Thyroid gland (tissue), 4 donors: ENCODE results near the gene DDX49.

Experiments used
- CTCF ChIP-seq, 6 experiments: fragments of 200-600 bp in 3 of 6; fragments of 450-650 bp in 3 of 6; sonication (generic) in 3 of 6; IDR thresholded peaks; one replicate each; pipeline ENCODE4 v1.5.1; 2016 to 2019; ENCODE audit warnings: antibody characterized with exemption in 6 of 6, mild to moderate bottlenecking in 2 of 6, inconsistent platforms in 1 of 6, moderate library complexity in 1 of 6
- POLR2A ChIP-seq, 2 donors: fragments of 450-650 bp; IDR thresholded peaks; one replicate each; pipeline ENCODE4 v1.6.1; 2017; ENCODE audit warnings: antibody characterized with exemption in 2 of 2, mild to moderate bottlenecking in 2 of 2, moderate library complexity in 1 of 2

GRCh38 chr19:18939163-18939562 lies 19.6 kb downstream of the DDX49 start:
- no peak for TF ChIP-seq POLR2A (IDR thresholded peaks at IDR 0.05)
- TF ChIP-seq CTCF (IDR thresholded peaks at IDR 0.05) = no peak
